NCI-H1092 (cell line): ENCODE data around the gene CTTN.
"Not testable (repeated sequence)": the region's sequence is repeated elsewhere in the genome, so short reads cannot be mapped to it uniquely, and the experiment has no call there.

Source experiments
- DNase-seq: peaks from one replicate; lab custom pipeline; 2025; lab: John Stamatoyannopoulos, UW

Gene CTTN

DNA sequence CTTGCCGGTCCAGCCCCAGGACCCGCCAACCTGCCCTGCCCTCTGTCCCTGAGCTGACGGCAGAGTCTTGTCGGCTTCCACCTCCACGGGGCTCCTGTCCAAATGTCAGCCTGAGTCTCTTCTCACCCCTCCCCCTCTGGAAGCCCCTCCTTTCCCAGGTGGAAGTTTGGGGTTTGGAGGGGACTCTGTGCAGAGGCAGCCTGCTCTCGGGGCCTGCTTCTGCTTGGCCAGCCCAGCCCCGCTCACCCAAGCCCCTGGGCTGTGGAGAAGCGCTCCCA, 31.0 kb downstream of the CTTN start:
- DNase-seq, result no peak

DNA sequence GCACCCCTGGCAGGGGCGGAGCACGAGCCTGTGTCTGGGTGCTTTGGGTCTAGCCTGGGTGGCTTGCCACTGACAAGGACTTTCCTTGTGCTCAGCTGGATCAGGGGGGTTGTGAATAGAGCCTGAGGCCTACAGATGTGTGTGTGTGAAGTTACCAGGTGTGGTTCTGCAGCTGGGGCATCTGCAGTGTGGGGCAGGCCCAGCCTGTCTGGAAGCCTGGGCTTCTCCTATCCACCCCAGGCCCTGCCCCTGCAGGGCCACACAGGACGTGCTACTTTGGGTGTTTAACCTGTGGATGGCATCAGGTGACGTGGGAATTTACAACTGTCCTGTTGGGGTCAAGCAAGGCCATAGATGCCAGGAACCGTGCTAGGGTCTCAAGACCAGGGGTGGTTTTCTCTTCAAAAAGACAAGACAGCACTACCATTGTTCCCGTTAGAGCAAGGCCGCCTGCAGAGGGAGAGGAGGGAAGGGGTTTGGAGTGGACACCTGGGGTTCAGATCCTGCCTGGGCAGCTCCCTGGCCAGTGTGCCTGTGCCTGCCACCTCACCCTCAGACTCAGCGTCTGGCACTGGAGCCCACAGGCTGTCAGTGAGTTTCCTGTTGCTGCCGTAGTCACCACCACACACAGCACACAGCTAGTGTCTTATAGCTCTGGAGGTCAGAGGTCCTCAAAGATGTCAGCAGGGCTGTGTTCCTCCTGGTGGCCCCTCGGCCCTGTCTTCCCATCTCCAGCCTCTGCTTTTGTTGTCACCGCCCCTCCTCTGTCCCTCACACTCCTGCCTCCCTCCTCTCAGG, 31.6 kb downstream of the CTTN start:
- no peak for DNase-seq

DNA sequence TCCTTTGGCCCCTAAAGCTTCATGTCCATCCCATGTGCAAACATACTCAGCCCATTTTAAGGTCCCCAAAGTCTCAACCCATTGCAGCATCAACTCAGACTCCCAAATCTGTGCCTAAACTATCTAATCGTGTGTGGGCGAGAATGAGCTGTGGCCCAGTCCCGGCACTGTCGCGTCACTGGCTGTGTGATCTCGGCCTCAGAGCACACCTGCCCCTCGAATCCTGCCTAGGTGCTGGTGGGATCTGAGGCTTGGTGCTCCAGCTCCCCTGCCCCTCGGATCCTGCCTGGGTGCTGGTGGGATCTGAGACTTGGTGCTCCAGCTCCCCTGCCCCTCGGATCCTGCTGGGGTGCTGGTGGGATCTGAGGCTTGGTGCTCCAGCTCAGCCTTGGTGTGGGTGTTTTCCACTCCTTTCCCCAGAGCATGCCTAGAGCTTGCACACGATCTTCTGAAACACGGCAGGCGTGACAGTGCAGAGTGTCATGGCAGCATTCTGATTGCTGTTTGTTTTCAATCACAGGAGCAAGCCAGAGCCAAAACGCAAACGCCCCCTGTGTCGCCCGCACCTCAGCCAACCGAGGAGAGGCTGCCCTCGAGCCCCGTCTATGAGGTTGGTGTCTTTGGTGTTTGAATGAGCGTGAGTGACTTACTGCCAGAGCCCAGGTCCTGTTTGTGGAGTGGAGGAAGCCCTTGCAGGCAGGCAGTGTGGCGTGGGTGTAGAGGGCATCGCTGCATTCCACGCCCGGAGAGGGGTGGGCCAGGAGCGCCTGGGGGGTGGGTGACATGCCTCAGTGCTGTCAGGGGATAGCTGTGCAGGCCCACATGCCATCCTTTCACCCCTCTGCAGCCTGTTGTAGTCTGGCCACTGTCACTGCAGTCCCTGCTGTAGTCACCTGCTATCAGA, 32.6 kb downstream of the CTTN start:
- DNase-seq, result no peak

DNA sequence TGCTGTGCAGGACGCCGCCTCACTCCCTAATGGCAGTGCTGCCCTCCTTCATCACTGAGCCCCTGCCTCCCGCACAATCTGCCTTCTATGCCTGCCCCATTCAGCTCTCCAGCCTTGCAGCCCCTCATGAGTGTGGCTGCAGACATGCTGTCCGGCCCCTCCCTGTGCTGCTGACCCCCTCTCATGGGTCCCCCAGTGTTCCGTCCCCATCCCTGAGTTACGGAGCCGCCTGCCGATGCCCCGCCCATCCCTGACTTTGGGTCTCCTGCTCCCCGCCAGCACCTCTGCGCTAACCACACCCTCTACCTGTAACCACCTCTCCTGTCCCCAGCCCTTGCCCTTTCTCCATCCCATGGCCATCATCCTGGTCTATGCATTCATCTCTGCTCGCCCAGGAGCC, 33.3 kb downstream of the CTTN start:
- no peak for DNase-seq

DNA sequence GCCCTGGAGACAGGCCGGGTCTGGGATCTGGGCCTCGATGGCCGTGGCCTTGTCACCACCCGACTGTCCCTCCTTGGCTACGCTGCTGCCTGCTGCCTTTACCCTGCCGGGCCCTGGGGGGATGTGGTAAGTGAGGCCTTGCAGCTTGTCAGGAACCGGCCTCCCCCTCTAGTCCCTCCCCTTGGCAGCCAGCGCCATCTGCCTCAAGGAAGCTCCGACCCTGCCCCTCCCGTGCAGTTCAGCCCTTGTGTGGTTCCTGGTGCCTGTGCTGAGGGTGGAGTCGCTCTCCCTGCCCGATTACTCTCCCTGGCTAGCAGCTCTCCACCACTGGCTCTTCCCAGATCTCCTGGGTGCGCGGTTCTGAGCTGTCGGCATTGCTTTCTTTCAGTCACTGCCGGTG, 33.7 kb downstream of the CTTN start:
- DNase-seq, result no peak

DNA sequence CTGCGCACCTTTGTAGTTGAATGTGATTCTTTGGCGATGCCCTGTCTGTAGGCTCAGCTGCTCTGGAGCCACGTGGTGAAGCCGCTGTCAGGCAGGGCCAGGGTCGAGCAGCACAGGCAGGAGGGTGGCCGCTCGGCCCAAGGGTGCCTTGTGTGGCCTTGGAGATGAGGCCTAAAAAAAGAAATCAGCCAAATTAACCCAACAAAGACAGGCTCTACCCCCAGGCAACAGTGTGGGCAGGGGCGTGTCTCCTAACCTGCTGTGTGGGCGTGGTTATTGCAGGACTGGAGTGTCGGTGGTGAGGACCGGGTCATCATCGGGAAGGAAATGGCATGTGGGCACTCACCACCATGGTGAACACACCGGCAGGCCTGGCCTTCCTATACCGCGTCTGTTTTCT, 34.3 kb downstream of the CTTN start:
- no peak for DNase-seq

DNA sequence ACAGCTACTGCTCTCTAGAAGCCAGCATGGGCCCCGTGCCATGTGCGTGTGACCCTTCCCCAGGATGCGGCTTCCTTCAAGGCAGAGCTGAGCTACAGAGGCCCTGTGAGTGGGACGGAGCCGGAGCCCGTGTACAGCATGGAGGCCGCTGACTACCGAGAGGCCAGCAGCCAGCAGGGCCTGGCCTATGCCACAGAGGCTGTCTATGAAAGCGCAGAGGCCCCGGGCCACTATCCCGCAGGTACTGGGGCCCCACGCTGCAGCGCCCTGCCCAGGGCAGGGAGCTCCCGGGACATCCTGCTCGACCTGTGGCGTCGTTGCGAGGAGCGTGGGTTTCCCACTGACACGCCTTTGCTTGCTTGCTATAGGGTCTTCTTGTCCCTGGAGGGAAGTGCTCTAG, 34.7 kb downstream of the CTTN start:
- no peak for DNase-seq

DNA sequence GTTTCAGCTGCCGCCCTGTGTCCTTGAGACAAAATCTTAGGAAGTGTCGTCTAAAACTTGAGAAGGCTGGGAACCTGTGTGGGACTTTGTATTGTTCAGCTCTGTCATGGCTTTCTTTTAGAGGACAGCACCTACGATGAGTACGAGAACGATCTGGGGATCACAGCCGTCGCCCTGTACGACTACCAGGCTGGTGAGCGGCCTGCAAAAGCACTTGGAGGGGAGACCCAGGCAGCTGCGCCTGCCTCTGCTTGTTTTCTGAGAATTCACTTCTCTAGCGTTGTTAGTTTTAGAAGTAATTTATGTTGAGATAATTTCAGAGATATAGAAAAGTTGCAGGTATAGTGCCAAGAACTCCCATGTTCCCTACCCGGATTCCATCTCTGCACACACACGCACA, 35.2 kb downstream of the CTTN start:
- DNase-seq, result no peak

DNA sequence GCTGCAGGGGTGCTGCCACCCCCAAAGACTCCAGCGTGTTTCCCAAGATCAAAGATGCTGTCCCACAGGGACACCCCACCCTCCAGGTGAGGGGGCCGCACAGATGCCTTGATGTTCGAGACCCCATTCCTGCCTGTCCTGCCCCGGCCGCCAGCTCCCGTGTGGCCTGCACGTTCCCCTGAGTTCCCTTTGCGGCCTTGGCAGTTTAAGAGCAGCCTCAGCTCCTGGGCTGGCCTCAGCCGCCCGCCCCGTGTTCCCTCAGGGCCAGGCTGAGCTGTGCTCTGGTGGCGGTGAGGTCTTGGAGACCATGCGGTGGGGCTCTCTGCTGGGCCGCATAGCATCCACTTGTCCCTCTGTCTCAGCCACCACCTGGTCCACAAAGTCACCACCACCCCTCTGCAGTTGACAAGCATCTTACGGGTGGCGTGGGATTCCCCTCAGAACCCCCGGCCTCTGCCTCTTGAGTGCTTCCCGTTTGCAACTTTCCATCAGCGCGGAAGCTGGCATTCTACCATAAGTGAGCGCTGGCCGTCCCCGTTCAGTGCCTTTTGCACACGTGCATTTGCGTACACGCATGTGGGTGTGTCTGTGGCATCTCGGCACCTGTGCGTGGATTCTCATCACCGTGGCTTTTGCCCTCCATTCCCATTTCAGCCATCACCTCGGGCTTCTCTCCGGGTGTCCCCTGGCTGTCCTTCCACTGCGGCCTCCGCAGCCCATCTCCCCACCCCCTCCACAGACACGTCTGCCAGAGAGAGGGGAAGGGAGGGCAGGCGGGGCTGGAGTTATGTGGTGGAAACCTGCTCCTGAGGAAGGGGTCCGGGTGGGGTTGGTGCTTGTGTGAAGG, 35.9 kb downstream of the CTTN start:
- DNase-seq, result no peak

DNA sequence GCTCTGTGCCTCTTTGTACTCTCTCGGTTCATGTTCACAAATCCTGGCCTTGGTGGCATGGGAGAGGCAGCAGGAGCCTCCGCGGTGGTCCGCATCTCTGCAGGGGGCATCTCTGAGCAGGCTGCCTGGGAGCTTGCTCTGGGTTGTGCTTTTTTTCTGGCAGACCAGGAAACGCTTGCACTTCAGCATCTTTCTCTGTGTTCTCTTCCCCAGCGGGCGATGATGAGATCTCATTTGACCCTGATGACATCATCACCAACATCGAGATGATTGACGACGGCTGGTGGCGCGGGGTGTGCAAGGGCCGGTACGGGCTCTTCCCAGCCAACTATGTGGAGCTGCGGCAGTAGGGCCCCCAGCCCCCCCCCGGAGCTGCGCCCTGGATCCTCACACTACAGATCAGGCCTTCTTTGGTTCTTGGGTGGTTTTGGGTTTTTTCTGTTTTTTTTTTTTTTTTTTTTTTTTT, 36.5 kb downstream of the CTTN start:
- DNase-seq, result no peak

DNA sequence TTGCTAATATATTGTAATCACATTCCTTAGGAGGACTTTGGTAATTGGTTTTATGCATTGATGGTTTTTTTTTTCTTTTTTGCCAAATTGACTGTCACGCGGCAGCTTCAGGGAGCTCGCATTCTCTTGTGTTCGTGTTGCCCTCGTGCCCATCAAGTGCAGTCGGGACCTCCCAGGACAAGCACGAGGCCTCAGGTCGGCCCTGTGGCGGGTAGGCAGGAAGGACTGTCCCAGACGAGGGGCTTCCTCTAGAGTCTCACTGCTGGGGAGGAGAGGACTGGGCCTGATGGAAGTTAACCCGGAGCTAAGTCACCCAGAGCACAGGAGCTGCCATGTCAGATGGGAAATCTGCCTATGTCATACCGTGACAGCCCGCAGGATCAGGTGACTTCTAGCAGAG, 37.0 kb downstream of the CTTN start:
- DNase-seq, result no peak

DNA sequence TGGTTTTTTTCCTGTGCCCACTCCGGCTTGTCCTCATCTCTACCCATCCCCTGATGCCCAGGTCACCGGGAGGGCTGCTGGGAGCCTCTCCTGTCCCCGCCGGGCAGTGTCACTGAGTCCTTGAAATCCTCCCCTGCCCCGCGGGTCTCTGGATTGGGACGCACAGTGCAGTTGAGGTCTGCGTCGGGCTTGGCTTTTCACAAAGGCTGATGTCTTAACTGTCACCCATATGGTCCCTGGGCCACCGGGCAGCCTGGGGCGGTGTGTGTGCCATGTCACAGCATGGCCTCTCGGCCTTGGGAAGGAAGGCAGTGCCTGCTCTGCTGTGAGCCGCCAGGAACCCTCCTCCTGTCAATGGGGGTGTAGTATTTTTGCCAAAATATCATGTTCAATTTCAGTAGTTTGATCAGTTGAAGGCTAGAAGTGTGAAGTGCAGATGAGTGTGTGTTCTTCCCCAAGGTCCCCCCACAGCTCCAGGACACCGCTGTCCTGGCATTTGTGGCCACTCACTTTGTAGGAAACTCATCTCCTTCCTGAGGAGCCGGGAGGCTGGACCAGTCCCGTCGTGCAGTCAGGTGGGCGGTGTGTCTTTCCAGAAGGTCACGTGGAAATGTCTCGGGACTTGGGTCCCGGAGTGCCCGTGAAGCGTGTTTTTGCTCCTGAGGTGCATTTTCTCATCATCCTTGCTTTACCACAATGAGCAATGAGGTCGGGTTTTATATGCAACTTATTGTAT, 37.6 kb downstream of the CTTN start:
- DNase-seq, result no peak

DNA sequence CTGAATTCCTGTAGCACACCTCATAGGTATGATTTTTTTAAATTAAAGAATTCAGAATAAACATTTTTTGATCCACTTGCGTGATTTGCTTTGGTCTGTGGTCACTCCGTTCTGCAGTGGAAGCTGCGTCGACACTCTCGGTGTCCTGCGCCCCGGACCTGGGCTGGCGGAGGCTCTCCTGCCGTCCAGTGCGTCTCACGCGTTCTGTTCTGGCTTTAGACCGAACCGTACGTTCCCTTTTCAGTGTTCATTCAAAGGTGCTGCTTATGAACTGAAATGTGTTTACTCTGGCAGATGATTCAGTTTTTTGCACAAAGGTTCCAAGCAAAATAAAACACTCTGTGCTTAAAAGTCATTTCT, 38.2 kb downstream of the CTTN start:
- DNase-seq, result no peak

DNA sequence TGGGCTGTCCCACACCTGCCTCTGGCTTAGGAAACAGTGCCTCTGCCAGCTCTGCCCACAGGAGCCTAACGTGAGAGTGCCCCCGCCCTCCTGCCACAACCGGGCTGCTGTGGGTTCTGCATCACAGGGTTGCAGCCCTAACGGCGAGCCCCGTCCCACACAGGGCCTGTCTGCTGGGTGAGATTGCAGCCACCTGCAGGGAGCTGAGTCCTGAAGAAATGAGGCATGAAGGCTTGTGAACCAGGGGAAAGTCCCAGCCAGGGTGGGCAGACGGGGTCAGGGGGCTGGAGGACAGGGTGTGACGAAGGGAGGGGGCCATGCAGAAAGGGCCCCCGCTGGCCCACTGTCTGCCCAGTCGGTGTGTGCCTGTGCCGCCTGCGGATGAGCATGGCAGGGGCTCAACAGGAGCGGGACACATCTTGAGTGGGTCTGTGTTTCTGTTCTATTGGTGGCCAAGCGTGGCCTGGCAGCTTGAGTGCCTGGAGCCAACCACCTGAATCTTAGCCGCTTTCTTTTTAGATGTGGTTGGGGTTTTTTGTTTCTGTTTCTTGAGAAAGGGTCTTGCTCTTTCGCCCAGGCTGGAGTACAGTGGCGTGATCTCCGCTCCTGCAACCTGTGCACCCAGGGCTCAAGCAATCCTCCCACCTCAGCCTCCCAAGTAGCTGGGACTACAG, 38.9 kb downstream of the CTTN start:
- no peak for DNase-seq

DNA sequence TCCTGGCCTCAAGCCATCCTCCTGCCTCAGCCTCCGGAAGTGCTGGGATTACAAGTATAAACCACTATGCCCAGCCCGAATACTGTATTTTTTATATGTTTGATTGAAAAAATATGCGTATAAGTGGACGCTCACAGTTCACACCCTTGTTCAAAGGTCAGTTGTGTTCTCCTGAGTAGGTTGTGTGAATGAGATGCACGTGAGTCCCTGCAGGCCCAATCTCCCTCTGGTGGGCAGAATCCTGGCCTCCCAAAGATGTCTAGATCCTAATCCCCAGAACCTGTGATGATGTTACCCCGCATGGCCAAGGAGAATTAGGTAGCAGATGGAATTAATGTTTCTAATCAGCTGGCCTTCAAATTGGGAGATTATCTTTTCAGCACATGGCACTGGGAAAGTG, 41.9 kb downstream of the CTTN start:
- no peak for DNase-seq

DNA sequence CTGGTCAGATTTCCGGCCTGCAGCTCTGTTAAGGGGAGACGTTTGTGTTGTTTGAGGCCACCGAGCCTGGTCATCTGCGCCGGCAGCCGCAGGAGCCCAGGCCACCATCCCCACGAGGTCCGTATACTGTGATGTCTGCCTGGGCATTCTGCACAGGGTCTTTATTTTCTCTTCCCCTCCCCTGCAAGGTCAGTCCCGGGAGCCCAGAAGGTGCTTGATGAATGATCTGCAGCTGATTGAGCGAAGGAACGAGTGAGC, 45.4 kb downstream of the CTTN start:
- no peak for DNase-seq

DNA sequence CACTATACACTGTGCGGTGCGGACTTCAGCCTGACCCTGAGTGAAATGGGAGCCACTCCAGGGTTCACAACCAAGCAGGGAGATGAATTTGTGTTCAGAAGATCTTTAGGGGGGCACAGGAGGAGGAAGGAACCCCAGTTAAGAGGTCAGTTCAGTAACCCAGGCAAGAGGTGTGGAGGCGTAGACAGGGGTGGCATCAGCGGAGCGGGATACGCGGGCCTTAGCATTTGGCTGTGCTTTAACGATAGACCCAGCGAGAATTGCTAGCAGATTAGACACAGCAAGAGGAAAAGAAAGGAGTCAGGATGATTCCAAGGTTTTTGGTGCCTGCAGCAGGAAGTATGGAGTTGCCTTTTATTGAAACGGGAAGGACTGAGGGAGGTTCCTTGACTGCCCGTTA, 46.8 kb downstream of the CTTN start:
- no peak for DNase-seq

DNA sequence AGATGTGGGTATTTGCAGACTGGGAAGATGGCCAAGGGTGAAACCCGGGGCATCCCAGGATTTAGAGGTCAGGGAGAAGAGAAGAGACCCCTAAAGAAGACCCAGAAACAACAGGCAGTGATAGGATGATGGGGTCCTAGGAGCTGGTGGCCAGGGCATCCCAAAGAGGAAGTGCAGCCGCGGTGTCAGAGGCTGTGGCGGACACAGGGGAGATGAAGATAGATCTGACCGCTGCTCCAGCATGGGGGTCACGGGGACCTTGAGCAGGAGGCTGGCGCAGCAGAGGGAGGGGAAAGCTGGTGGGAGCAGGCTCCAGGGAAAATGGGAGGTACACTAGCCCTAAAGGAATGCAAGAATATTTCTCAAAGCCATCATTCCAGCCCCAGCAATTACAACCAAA, 47.3 kb downstream of the CTTN start:
- no peak for DNase-seq

DNA sequence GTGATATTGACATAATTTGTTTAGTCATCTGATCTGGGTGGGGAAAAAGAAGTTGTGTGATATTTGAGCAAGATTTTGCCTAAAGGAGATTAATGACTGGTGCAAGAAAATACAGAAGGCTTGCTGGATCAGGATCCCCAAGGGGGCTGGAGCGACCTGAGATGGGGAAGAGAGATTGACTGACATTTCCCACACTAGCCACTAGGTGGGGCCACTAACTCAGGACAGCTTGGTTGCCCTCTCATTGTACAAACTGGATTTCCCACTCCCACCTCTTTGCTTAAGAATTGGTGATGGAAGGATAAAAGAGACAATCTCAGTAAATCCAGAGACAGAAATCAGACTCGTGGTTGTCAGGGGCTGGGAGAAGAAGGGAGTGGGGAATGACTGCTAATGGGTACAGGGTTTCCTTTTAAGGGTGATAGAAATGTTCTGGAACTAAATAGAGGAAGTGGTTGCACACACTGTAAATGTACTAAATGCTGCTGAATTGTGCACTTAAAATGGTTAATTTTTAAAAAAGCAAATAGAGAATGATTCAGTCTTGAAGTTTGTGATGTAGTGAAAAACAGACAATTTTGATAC, 50.7 kb downstream of the CTTN start:
- no peak for DNase-seq

DNA sequence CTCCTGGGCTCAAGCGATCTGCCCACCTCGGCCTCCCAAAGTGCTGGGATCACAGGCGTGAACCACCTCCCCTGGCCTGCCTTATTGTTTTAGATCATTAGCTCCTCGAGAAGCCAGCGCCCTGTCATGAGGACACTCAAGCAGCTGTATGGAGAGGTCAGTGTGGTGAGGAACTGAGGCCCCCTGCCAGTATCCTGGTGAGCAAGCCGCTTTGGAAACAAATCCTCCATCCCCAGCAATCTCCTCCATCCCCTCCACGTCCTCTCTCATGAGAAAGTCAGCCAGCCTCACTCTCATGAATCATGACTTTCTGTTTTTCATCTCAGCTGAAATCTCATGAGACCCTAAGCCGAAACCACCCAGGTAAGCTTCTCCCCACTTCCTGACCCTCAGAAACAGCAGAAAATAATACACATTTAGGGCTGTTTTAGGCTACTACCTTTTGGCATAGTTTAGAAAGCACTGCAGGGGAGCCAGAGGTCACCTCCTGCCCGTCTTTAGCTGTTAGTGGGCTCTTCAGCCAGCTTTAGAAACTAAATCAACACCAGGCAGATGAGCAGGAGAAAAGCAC, 56.0 kb downstream of the CTTN start:
- no peak for DNase-seq

DNA sequence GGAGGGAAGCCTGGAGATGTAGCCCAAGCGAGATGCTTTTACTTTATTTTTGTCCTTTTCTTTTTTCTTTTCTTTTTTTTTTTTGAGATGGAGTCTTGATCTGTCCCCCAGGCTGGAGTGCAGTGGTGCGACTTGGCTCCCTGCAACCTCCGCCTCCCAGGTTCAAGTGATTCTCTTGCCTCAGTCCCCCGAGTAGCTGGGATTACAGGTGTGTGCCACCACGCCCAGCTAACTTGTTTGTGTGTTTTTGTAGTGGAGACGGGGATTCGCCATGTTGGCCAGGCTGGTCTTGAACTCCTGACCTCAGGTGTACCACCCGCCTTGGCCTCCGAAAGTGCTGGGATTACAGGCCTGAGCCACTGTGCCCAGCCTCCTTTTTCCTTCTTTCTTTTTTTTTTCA, 56.5 kb downstream of the CTTN start:
- DNase-seq, result not testable (repeated sequence)
